AG04450 (cell line): ENCODE measurements around the gene PPP2R5B. TPM values are rescaled to one million over a fixed set of nuclear protein-coding genes. Genes with fewer than 3 reads are reported as not detected.
A peak's percentile ranks its signal among the peaks of the same experiment; 100 is the strongest.

Experiments used
- CTCF ChIA-PET: fragments of 300-600, 350-600 bp; formaldehyde crosslinking; extraction: SDS; loops from one replicate; lab custom pipeline; 2022; ENCODE audit warnings: antibody characterized with exemption, inconsistent platforms; lab: Charles Lee
- POLR2A ChIA-PET: fragments of 350-600 bp; formaldehyde crosslinking; extraction: SDS; loops from one replicate; lab custom pipeline; 2021; ENCODE audit warnings: antibody characterized with exemption, inconsistent platforms; lab: Yijun Ruan, JAX
- DNase-seq: peaks from one replicate; pipeline ENCODE4 v3.0.0-alpha.2; 2011; ENCODE audit warnings: low read depth, low spot score
- H3K27ac ChIP-seq: one replicate; pipeline ENCODE4 v1.5.1; 2012; ENCODE audit warnings: low read depth, low read length, control low read depth
- H3K27me3 ChIP-seq: one replicate; pipeline ENCODE4 v1.6.0; 2012; ENCODE audit warnings: low read length; ENCODE audit not compliant: control insufficient read depth, insufficient read depth
- H3K4me3 ChIP-seq: 2 replicates; pipeline ENCODE4 v1.5.1; 2011; ENCODE audit warnings: mild to moderate bottlenecking, low read depth, low read length, control low read depth
- H3K9me3 ChIP-seq: 2 replicates; pipeline ENCODE4 v1.5.1; 2012; ENCODE audit warnings: low read length; ENCODE audit not compliant: control insufficient read depth, insufficient read depth
- polyA plus RNA-seq: library from polyadenylated mRNA; depleted of rRNA; stranded (reverse); fragments of >200 nt; gene quantifications from 2 replicates; pipeline ENCODE4 v1.2.3, GENCODE V29; 2011
- TF ChIP-seq, protein P1 (sequence below): IDR thresholded peaks from 2 replicates; pipeline ENCODE4 v1.5.1; 2011; ENCODE audit warnings: low read depth, low read length, control low read depth, inconsistent platforms

Gene PPP2R5B
- polyA plus RNA-seq, 1 experiment = 11.2 TPM

DNA sequence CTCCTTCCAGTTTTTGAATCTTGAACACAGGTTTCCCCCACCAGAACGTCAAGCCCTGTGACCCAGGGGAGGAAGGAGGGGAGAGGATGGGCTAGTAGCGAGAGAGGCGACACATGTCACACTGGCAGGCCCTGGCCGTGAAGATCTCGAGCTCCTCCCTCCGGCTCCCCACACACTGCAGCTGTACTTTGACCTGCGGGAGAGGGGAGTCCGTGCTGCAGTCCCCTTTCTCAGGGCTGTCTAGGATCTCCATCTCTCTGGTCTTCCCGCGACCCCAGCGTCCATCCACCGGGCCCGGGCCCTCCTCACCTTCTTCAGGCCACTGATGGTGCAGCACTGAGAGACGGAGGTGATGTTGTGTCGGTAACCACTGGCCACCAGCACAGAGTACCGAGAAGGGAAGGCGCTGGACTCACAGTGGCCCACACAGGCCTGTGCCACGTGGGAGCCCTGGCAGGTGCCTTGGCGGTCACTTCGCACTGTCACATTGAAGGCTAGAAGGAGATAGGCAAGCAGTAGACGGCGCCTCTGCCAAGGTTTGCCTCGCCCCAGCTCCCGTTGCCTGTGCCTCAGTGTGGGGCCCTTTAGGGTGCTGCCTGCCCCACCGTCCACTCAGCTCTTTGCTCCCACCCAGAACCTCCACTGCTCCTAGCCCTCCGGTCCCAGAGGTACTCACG is 10.3 kb downstream of the PPP2R5B start:
- Histone ChIP-seq H3K27ac (no peak overlapping the region), H3K9me3 (no peaks in the 10 kb centered on the region), H3K4me3 (no peak overlapping the region), H3K27me3 (peaks cover 3% of the 10 kb centered on the region)
- DNase-seq = no peak
- POLR2A ChIA-PET = no interaction called here
- CTCF ChIA-PET = no interaction called here
- TF ChIP-seq, protein P1, sequence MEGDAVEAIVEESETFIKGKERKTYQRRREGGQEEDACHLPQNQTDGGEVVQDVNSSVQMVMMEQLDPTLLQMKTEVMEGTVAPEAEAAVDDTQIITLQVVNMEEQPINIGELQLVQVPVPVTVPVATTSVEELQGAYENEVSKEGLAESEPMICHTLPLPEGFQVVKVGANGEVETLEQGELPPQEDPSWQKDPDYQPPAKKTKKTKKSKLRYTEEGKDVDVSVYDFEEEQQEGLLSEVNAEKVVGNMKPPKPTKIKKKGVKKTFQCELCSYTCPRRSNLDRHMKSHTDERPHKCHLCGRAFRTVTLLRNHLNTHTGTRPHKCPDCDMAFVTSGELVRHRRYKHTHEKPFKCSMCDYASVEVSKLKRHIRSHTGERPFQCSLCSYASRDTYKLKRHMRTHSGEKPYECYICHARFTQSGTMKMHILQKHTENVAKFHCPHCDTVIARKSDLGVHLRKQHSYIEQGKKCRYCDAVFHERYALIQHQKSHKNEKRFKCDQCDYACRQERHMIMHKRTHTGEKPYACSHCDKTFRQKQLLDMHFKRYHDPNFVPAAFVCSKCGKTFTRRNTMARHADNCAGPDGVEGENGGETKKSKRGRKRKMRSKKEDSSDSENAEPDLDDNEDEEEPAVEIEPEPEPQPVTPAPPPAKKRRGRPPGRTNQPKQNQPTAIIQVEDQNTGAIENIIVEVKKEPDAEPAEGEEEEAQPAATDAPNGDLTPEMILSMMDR = no peak

DNA sequence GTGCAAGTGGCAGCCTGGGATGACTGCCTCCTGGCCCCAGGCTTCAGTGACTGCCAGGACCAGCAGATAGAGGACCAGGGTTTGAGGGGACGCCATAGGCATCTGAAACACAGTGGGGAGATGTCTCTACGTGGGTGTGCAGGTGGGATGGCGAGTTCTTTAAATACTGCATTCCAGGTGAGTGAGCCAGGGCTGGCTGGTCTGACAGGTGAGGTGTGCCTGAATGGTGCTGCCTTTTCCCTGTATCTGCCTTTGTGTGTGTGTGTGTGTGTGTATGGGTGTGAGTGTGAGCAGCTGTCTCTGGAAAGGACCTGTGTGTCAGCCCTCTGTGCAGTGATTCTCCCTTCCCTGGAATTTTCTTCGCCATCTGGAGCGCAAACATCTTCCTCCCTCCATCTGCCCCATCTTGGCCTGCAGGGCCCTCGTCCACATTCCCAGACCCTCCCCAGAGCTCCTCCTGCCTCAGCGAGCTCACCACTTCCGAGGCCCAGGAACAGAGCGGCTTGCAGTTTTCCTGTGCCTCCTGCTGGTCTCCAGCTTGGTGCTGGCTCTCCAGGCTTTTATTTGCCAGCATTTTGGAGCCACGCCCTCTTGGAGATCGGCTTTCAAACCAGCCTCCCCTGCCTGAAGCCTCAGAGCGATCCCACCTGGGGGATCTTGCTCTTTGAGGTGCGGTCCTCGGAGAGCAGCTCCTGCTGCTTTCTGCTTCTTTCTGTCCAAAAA is 11.0 kb downstream of the PPP2R5B start, which contains the start of gene GPHA2:
Gene GPHA2, minus strand, starts transcription at position 535 of the 723 bp plus-strand sequence. Its CDS starts 433 bp downstream, at position 102.
- Histone ChIP-seq H3K4me3 (no peak within 1 kb of the TSS), H3K27ac (peak within 1 kb of the TSS; percentile 21), H3K27me3 (peaks cover 3% of the 10 kb centered on the region), H3K9me3 (no peaks in the 10 kb centered on the region)
- no peak for DNase-seq
- ChIA-PET CTCF (interaction anchor here (1.1 kb wide), 1 partner anchor 47 kb away, joined by 3 read pairs; no protein-coding TSS in a partner anchor), POLR2A (no interaction called here)
- TF ChIP-seq, protein P1 = peak; percentile 20; the same call in 1 of the 2 replicates

DNA sequence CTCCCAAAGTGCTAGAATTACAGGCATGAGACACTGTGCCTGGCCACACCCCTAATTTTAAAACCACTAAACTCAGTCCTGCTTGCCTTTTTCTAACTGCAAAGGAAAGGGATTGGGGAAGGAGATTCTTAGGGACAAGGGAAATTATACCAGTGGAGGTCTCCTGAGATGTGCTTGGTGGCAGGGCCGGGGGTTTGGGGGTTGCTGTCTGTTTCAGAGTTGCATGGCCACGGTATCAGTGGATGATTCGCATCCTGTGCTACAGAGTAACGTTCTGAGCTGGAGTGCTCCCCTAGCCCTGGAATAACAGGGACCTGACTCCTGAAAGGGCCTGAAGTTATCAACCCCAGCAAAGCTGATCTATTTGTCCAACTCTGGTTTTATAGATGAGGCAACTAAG is 12.1 kb downstream of the PPP2R5B start:
- no peaks in the 10 kb centered on the region for H3K9me3 ChIP-seq
- CTCF ChIA-PET = interaction anchor here (0.7 to 1.1 kb wide), 2 partner anchors 48 to 60 kb away, joined by 3 read pairs; partner anchors contain the start of gene BATF2
- no peak overlapping the region for H3K27ac ChIP-seq
- DNase-seq = no peak
- POLR2A ChIA-PET = no interaction called here
- peaks cover 7% of the 10 kb centered on the region for H3K27me3 ChIP-seq
- no peak overlapping the region for H3K4me3 ChIP-seq
- TF ChIP-seq, protein P1 = no peak

DNA sequence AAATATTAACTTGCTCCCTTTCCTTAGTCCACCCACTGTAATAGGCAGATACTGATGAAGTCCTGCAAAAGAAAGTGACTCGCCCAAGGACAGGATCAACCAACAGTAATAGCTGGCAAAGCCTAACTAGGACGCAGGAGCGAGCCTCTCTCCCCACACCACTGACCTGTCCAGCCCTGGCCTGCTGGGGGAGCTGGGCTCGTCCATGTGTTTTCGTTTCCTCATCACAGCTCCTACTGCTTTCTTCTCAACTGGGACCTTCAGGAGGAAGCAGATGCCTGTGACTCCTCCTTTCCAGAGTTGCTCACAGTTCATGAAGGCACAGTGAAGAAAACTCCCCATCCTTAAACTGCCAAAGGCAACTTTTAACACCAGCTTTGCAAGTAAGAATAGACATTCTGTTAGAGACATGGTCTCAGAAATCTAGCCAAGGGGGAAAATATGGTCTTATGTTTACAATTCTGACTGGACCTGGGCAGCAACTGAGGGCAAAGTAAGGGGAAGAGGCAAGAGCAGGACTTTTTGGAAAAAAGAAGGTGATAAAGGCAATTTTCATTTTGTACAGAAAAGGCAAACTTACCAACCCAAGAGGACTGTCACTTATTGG is 22.8 kb downstream of the PPP2R5B start:
- Histone ChIP-seq H3K27me3 (peaks cover 14% of the 10 kb centered on the region), H3K9me3 (no peaks in the 10 kb centered on the region), H3K27ac (no peak overlapping the region), H3K4me3 (no peak overlapping the region)
- ChIA-PET POLR2A (no interaction called here), CTCF (no interaction called here)
- no peak for DNase-seq
- TF ChIP-seq, protein P1 = peak; percentile 2; the same call in 1 of the 2 replicates
